Stimulated activated CD8-positive, alpha-beta memory T cell treated with anti-CD3 and anti-CD28 coated beads, Interleukin-7, amount 100 ng/mL, for 24 hours (primary cell): ENCODE measurements around the gene C2orf76.

Source experiments
- DNase-seq: peaks from one replicate; pipeline ENCODE4 v3.0.0-alpha.2; 2020; ENCODE audit warnings: low read depth

Gene C2orf76

GRCh38 chr2:119263025-119263424, 103.6 kb downstream of the C2orf76 start:
- no peak for DNase-seq

GRCh38 chr2:119261493-119262225, 105.0 kb downstream of the C2orf76 start:
- DNase-seq: no peak

- DNase-seq: no peak
Measured at GRCh38 chr2:119260646-119261492, 105.8 kb downstream of the C2orf76 start.

DNA sequence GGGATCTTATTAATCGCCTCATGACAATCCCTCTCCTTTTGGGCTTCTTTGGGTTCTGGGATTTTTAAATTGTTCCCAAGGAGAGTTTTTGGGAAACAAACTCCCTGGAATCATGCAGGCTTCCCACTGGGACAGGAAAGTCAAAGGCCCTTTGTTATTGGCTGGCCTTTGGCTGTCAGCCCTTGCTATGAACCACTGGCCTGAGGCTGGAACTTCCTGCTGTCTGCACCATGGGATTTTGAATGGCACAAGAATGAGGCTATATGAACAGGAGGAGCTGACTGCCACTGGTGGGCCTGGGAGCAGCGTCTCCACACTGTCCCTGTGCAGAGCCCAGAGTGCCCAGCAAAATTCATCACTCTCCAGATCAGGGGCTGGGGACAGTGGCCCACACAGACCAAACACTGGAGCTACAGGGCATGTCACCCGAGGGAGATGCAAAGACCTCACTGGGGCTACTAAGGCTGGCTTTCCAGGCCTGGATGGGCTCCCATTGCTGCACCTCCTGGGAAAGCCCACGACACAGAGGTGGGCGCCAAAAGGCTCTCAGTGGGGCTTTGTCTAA, 107.3 kb downstream of the C2orf76 start:
- DNase-seq: no peak

GRCh38 chr2:119257198-119257597, 109.4 kb downstream of the C2orf76 start:
- DNase-seq: no peak

DNA sequence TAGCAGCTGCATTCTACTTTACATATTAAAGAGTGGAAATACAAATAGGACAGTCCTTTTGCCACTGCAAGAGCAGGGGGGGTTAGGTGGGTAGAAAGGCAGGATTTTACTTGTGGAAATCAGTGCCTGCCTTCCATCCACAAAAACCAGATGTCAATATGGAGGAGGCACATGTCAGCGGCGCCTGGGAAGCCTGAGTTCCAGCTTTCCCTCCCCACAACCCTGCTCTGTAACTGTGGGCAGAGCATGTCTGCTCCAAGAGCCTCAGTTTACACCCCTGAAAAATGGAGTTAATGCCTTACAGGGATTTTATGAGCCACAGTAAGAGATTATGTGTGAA, 110.1 kb downstream of the C2orf76 start:
- no peak for DNase-seq

GRCh38 chr2:119255760-119256581, 110.7 kb downstream of the C2orf76 start:
- no peak for DNase-seq

GRCh38 chr2:119254601-119255080, 112.0 kb downstream of the C2orf76 start:
- no peak for DNase-seq

GRCh38 chr2:119253760-119254600, 112.7 kb downstream of the C2orf76 start:
- no peak for DNase-seq

DNA sequence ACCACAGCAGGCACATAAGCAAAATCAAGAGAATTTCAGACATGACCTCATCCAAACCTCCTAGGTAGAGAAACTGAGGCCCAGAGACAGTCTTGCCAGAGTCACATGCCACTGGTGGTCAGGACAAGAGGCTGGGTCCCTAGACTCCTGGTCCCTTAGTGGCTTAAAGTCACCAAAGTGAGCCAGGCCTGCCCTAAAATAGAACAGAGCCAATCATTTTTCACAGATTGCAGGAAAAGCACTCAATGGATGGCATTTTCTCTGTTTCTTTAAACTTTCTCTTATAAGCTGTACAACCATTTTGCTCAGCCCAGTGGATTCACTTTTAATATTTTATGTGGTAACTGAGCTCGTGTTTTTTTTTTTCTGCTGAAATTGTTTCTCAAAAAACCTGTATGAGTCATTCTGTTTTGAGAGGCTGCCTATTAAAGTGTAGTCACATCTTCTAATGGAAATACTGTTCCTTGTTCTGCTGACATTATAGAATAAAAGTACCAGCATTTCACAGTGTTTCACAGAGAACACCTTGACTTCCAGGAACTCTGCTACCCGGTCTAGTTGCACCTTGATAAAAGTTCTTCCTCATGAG, 113.4 kb downstream of the C2orf76 start:
- DNase-seq: no peak
